Mononuclear cell (primary cell): Measurements from ENCODE around the gene ENOX1. TPM values are rescaled to one million over a fixed set of nuclear protein-coding genes. Genes with fewer than 3 reads are reported as not detected.

Source experiments
- H3K27me3 ChIP-seq: 2 replicates; pipeline ENCODE4 v1.6.0; 2011; ENCODE audit warnings: low read length, control low read depth; ENCODE audit not compliant: insufficient read depth
- H3K4me1 ChIP-seq: 2 replicates; pipeline ENCODE4 v1.5.1; 2011; ENCODE audit warnings: mild to moderate bottlenecking, low read length, control low read depth; ENCODE audit not compliant: insufficient read depth
- H3K4me3 ChIP-seq: 2 replicates; pipeline ENCODE4 v1.5.1; 2011; ENCODE audit warnings: mild to moderate bottlenecking, low read length, moderate library complexity
- H3K9me3 ChIP-seq: 2 replicates; pipeline ENCODE4 v1.5.1; 2011; ENCODE audit warnings: low read depth, mild to moderate bottlenecking, control low read depth, low read length
- total RNA-seq: library from RNA; depleted of rRNA; stranded (reverse); fragments of >200 nt; gene quantifications from one replicate; pipeline ENCODE4 v1.2.3, GENCODE V29; 2012

The ENOX1 gene
- total RNA-seq, 1 donor, result under 0.01 TPM

- no peaks in the 10 kb centered on the region for H3K4me1 ChIP-seq
- no peaks in the 10 kb centered on the region for H3K9me3 ChIP-seq
- H3K4me3 ChIP-seq, result no peak overlapping the region
- no peaks in the 10 kb centered on the region for H3K27me3 ChIP-seq
Measured at GRCh38 chr13:43289470-43290255, 497.1 kb downstream of the ENOX1 start.

GRCh38 chr13:43286751-43287150, 500.0 kb downstream of the ENOX1 start:
- Histone ChIP-seq H3K4me3 (no peak overlapping the region), H3K27me3 (no peaks in the 10 kb centered on the region), H3K4me1 (no peaks in the 10 kb centered on the region), H3K9me3 (no peaks in the 10 kb centered on the region)

- no peaks in the 10 kb centered on the region for H3K9me3 ChIP-seq
- H3K27me3 ChIP-seq, result no peaks in the 10 kb centered on the region
- no peak overlapping the region for H3K4me3 ChIP-seq
Measured at GRCh38 chr13:43285933-43286597, 500.7 kb downstream of the ENOX1 start.

GRCh38 chr13:43284162-43284561, 502.6 kb downstream of the ENOX1 start:
- no peaks in the 10 kb centered on the region for H3K9me3 ChIP-seq
- no peaks in the 10 kb centered on the region for H3K27me3 ChIP-seq
- no peak overlapping the region for H3K4me3 ChIP-seq
- no peaks in the 10 kb centered on the region for H3K4me1 ChIP-seq

More at GRCh38 chr13:43285933-43286597, 500.7 kb downstream of the ENOX1 start:
- no peaks in the 10 kb centered on the region for H3K4me1 ChIP-seq

GRCh38 chr13:43279696-43280095, 507.1 kb downstream of the ENOX1 start:
- Histone ChIP-seq H3K27me3 (no peaks in the 10 kb centered on the region), H3K9me3 (no peaks in the 10 kb centered on the region), H3K4me1 (no peaks in the 10 kb centered on the region), H3K4me3 (no peak overlapping the region)

GRCh38 chr13:43278127-43278526, 508.6 kb downstream of the ENOX1 start:
- Histone ChIP-seq H3K27me3 (no peaks in the 10 kb centered on the region), H3K4me1 (no peaks in the 10 kb centered on the region), H3K4me3 (no peak overlapping the region), H3K9me3 (no peaks in the 10 kb centered on the region)

- Histone ChIP-seq H3K27me3 (no peaks in the 10 kb centered on the region), H3K4me3 (no peak overlapping the region), H3K9me3 (no peaks in the 10 kb centered on the region), H3K4me1 (no peaks in the 10 kb centered on the region)
Measured at GRCh38 chr13:43277142-43277541, 509.6 kb downstream of the ENOX1 start.

- Histone ChIP-seq H3K4me1 (no peaks in the 10 kb centered on the region), H3K9me3 (no peaks in the 10 kb centered on the region), H3K4me3 (no peak overlapping the region), H3K27me3 (no peaks in the 10 kb centered on the region)
Measured at GRCh38 chr13:43274881-43275280, 511.9 kb downstream of the ENOX1 start.

- H3K27me3 ChIP-seq, result no peaks in the 10 kb centered on the region
- H3K4me1 ChIP-seq, result no peaks in the 10 kb centered on the region
- no peaks in the 10 kb centered on the region for H3K9me3 ChIP-seq
- no peak overlapping the region for H3K4me3 ChIP-seq
Measured at GRCh38 chr13:43273362-43273761, 513.4 kb downstream of the ENOX1 start.

- no peak overlapping the region for H3K4me3 ChIP-seq
- H3K9me3 ChIP-seq, result no peaks in the 10 kb centered on the region
- H3K27me3 ChIP-seq, result no peaks in the 10 kb centered on the region
- no peaks in the 10 kb centered on the region for H3K4me1 ChIP-seq
Measured at GRCh38 chr13:43272851-43273250, 513.9 kb downstream of the ENOX1 start.

- Histone ChIP-seq H3K27me3 (no peaks in the 10 kb centered on the region), H3K9me3 (no peaks in the 10 kb centered on the region), H3K4me3 (no peak overlapping the region), H3K4me1 (no peaks in the 10 kb centered on the region)
Measured at GRCh38 chr13:43271152-43271551, 515.6 kb downstream of the ENOX1 start.

- no peaks in the 10 kb centered on the region for H3K27me3 ChIP-seq
- H3K4me3 ChIP-seq, result no peak overlapping the region
- no peaks in the 10 kb centered on the region for H3K9me3 ChIP-seq
- no peaks in the 10 kb centered on the region for H3K4me1 ChIP-seq
Measured at GRCh38 chr13:43270130-43270830, 516.5 kb downstream of the ENOX1 start.

- Histone ChIP-seq H3K4me3 (no peak overlapping the region), H3K27me3 (no peaks in the 10 kb centered on the region), H3K9me3 (no peaks in the 10 kb centered on the region), H3K4me1 (no peaks in the 10 kb centered on the region)
Measured at GRCh38 chr13:43269037-43269481, 517.7 kb downstream of the ENOX1 start.

GRCh38 chr13:43268632-43269031, 518.1 kb downstream of the ENOX1 start:
- no peaks in the 10 kb centered on the region for H3K9me3 ChIP-seq
- H3K4me1 ChIP-seq, result no peaks in the 10 kb centered on the region
- H3K27me3 ChIP-seq, result no peaks in the 10 kb centered on the region
- no peak overlapping the region for H3K4me3 ChIP-seq

- no peaks in the 10 kb centered on the region for H3K4me1 ChIP-seq
- H3K9me3 ChIP-seq, result no peaks in the 10 kb centered on the region
- H3K27me3 ChIP-seq, result no peaks in the 10 kb centered on the region
- no peak overlapping the region for H3K4me3 ChIP-seq
Measured at GRCh38 chr13:43267916-43268315, 518.9 kb downstream of the ENOX1 start.
